Right atrium auricular region (tissue), 2 donors: ENCODE measurements around the gene ENTR1. TPM values are rescaled to one million over a fixed set of nuclear protein-coding genes. Genes with fewer than 3 reads are reported as not detected.
A peak's percentile ranks its signal among the peaks of the same experiment; 100 is the strongest.

Experiments used
- DNase-seq: peaks from one replicate; pipeline ENCODE4 v3.0.0-alpha.2; 2019; ENCODE audit warnings: low spot score
- H3K27ac ChIP-seq, 2 donors: fragments of 200-600 bp; sonication (generic); 1 replicate in 1 of 2; 2 replicates in 1 of 2; pipeline ENCODE4 v1.5.1; 2016 to 2019
- H3K27me3 ChIP-seq, 2 donors: fragments of 200-600 bp; sonication (generic); one replicate each; pipeline versions ENCODE4 v1.5.1 to v1.6.0; 2017 to 2019
- H3K36me3 ChIP-seq: fragments of 200-600 bp; sonication (generic); one replicate; pipeline ENCODE4 v1.5.1; 2016
- H3K4me1 ChIP-seq, 2 donors: fragments of 200-600 bp; sonication (generic); one replicate each; pipeline versions ENCODE4 v1.5.1 to v1.6.0; 2017 to 2019
- H3K4me3 ChIP-seq, 2 donors: fragments of 200-600 bp; sonication (generic); 1 replicate in 1 of 2; 2 replicates in 1 of 2; pipeline ENCODE4 v1.5.1; 2017 to 2019; ENCODE audit warnings: mild to moderate bottlenecking in 1 of 2, moderate library complexity in 1 of 2
- H3K9me3 ChIP-seq, 2 donors: fragments of 200-600 bp; sonication (generic); one replicate each; pipeline ENCODE4 v1.5.1; 2019
- total RNA-seq, 2 donors: library from RNA; depleted of rRNA; stranded (reverse); fragments of >200 nt; gene quantifications; one replicate each; pipeline ENCODE4 v1.1.0, GENCODE V29; 2016
- TF ChIP-seq, protein P1 (sequence below), 2 donors: fragments of 200-600 bp; sonication (generic); IDR thresholded peaks; one replicate each; pipeline ENCODE4 v1.5.1; 2019; ENCODE audit warnings: antibody characterized with exemption in 2 of 2

The ENTR1 gene
- total RNA-seq, 2 donors from 2014 or later = 10.3 to 17.6 TPM

DNA sequence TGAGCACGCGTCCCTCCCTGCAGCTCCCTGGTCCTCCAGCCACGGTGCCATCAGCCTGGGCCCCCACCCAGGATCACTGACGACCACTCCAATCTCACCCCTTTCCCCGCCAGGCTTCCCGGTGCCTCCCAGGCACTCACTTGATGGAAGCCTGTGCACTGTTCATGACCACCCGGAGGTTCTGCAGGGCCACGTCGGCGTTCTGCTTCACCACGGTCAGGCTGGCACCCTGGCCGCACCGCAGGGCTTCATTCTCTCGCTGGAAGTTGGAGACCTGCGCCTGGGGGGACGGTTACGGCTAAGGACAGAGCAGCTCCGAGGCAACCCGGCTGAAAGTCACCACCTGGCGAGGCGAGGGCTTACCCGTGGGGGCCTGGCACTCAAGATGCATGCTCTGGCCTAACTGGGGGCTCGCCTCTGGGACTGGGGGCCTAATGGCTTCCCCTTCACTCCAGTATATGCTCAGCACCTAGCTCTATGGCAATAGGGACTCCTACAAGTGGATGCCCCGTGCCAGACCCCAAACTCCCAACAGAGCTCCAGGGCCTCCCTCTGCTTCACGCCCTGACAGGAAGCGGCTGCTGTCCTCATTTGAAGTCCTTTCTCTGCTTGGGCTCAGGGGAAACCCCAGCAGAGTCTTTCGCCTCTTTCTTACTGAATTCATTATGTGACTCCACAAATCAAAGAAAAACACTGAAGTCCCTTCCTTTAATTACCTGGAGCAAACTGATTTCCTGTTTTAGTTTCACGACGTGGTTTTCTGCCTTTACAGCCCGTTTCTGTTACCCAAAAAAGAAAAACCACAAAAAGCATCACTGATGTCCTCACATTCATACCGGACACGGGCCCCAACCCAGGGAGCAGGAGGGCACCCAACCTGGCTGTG, 6.3 kb downstream of the ENTR1 start:
- DNase-seq = no peak
- Histone ChIP-seq H3K27me3 (no peaks in the 10 kb centered on the region), H3K9me3 (no peaks in the 10 kb centered on the region), H3K4me3 (no peak overlapping the region), H3K36me3 (peaks cover 25% of the 10 kb centered on the region), H3K27ac (no peak overlapping the region), H3K4me1 (peaks cover 0 to 17% of the 10 kb centered on the region in 2 donors)
- TF ChIP-seq, protein P1, sequence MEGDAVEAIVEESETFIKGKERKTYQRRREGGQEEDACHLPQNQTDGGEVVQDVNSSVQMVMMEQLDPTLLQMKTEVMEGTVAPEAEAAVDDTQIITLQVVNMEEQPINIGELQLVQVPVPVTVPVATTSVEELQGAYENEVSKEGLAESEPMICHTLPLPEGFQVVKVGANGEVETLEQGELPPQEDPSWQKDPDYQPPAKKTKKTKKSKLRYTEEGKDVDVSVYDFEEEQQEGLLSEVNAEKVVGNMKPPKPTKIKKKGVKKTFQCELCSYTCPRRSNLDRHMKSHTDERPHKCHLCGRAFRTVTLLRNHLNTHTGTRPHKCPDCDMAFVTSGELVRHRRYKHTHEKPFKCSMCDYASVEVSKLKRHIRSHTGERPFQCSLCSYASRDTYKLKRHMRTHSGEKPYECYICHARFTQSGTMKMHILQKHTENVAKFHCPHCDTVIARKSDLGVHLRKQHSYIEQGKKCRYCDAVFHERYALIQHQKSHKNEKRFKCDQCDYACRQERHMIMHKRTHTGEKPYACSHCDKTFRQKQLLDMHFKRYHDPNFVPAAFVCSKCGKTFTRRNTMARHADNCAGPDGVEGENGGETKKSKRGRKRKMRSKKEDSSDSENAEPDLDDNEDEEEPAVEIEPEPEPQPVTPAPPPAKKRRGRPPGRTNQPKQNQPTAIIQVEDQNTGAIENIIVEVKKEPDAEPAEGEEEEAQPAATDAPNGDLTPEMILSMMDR (IDR thresholded peaks at IDR 0.05) = no peak

- Histone ChIP-seq H3K27ac (no peak overlapping the region), H3K36me3 (peaks cover 25% of the 10 kb centered on the region), H3K27me3 (no peaks in the 10 kb centered on the region), H3K4me3 (no peak overlapping the region), H3K4me1 (peaks cover 0 to 17% of the 10 kb centered on the region in 2 donors), H3K9me3 (no peaks in the 10 kb centered on the region)
- no peak for DNase-seq
- TF ChIP-seq, protein P1 (IDR thresholded peaks at IDR 0.05) = no peak
Observed at GRCh38 chr9:136403538-136403914, 6.9 kb downstream of the ENTR1 start.

DNA sequence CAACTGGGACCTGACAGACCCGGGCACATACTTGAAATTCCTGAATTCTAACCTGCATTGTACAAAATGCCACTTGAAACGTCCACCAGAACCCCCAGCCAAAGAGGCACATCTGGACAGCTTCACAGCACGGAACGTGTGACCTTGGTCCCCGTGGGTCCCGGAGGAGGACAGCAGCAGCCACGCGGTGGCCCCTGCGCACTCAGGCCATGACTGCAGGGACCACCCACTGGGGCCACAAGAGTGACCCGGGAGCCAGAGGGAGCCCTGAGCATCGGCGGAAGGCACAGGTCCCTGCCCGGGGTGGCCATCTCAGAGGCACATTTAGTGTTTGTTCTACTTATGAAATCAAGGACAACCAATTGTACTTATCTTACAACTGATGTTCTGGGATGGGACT, 8.3 kb downstream of the ENTR1 start:
- Histone ChIP-seq H3K4me1 (peaks cover 0 to 21% of the 10 kb centered on the region in 2 donors), H3K27me3 (no peaks in the 10 kb centered on the region), H3K36me3 (peaks cover 19% of the 10 kb centered on the region), H3K4me3 (no peak overlapping the region), H3K9me3 (no peaks in the 10 kb centered on the region), H3K27ac (no peak overlapping the region)
- TF ChIP-seq, protein P1 (IDR thresholded peaks at IDR 0.05) = no peak
- no peak for DNase-seq

DNA sequence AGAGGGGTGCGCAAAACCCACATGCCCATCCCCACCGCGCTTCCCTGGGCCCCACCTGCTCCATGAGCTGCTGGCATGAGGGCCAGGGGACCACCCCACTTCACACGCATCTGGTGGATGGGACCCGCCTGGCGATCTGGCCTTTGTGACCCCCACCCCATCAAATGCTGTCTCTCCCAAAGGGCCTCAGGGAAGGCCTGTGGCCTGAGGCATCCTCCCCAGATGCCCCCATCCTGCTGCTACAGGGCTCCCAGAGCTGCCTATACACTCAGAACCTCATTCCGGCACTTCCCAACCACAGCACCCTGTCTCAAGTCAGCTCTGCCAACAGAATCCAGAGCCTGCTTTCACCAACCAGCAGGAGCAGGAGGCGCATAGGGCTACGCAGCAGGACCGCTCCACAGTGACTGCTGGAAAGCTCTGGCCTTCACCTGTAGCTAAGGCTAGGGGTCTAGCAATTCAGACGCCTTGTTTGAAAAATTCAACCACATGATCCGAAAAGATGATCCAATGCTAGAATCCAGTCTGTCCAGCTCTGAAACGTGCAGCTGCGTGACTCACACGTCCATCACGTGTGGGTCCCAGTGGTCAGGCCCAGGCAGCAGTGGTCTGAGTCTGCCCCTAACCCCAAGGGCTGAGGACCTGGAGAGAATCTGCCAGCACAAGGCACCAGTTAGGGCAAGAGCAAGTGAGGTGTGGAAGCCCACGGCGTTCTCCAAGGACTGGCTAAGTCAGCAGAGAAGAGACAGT, 9.1 kb downstream of the ENTR1 start:
- Histone ChIP-seq H3K36me3 (peaks cover 14% of the 10 kb centered on the region), H3K9me3 (no peaks in the 10 kb centered on the region), H3K27me3 (no peaks in the 10 kb centered on the region), H3K4me3 (no peak overlapping the region), H3K4me1 (peaks cover 0 to 21% of the 10 kb centered on the region in 2 donors), H3K27ac (no peak overlapping the region)
- no peak for DNase-seq
- TF ChIP-seq, protein P1 (IDR thresholded peaks at IDR 0.05) = no peak

- TF ChIP-seq, protein P1 (IDR thresholded peaks at IDR 0.05) = peak; percentile 93 to 99
- Histone ChIP-seq H3K4me3 (peak within 1 kb of the TSS; percentile 91 to 98), H3K36me3 (peaks cover 20% of the 10 kb centered on the region), H3K27me3 (no peaks in the 10 kb centered on the region), H3K9me3 (no peaks in the 10 kb centered on the region), H3K4me1 (peaks cover 0 to 21% of the 10 kb centered on the region in 2 donors), H3K27ac (peak within 1 kb of the TSS; percentile 38 to 62)
- peak; percentile 76 for DNase-seq
Observed at GRCh38 chr9:136400038-136400834, 10.2 kb downstream of the ENTR1 start, which contains the start of gene SNAPC4. Gene SNAPC4, minus strand, starts transcription at chr9:136400170. Its CDS starts 1,742 bp downstream, at chr9:136398428.
